ENCODE data around the gene RNPEPL1. TPM values are rescaled to one million over a fixed set of nuclear protein-coding genes. Genes with fewer than 3 reads are reported as not detected.

RNPEPL1 gene
- total RNA-seq, 1 donor from 2014 or later: 22.7 TPM

- Mint-ChIP-seq H3K4me3 (ENCODE audit: unreplicated experiment) (no peak overlapping the region), H3K27ac (ENCODE audit: unreplicated experiment) (no peak overlapping the region), H3K9me3 (ENCODE audit: unreplicated experiment) (no peaks in the 10 kb centered on the region), H3K4me1 (ENCODE audit: low read depth, unreplicated experiment) (peaks cover 6% of the 10 kb centered on the region), H3K27me3 (ENCODE audit: low read depth, unreplicated experiment) (no peaks in the 10 kb centered on the region), H3K36me3 (ENCODE audit: low read depth, unreplicated experiment) (peaks cover 5% of the 10 kb centered on the region)
- Histone ChIP-seq H3K9ac (ENCODE audit: low read length) (no peak overlapping the region), H3K4me2 (ENCODE audit: low read length) (no peak overlapping the region), H3K9me3 (ENCODE audit: insufficient read depth, low read depth, low read length) (no peaks in the 10 kb centered on the region), H3K27me3 (ENCODE audit: insufficient read depth, low read length) (no peaks in the 10 kb centered on the region), H4K20me1 (ENCODE audit: insufficient read depth, low read length) (peaks cover 76% of the 10 kb centered on the region), H3K4me1 (ENCODE audit: insufficient read depth, low read length) (peaks cover 11% of the 10 kb centered on the region), H3K79me2 (ENCODE audit: insufficient read depth, low read length) (peaks cover 41% of the 10 kb centered on the region), H3K36me3 (ENCODE audit: insufficient read depth, low read length) (peaks cover 4% of the 10 kb centered on the region), H3K4me3 (ENCODE audit: insufficient read depth, low read depth, low read length) (no peak overlapping the region), H3K27ac (ENCODE audit: low read depth, low read length) (no peak overlapping the region), H2AFZ (ENCODE audit: low read depth, low read length) (no peak overlapping the region)
- TF ChIP-seq EZH2 (IDR thresholded peaks at IDR 0.05; ENCODE audit: insufficient read depth, low read length) (no peak), CTCF (IDR thresholded peaks at IDR 0.05; ENCODE audit: insufficient read depth, low read depth, low read length) (no peak)
- FAIRE-seq (no peak), DNase-seq (ENCODE audit: low read depth) (no peak)
These were observed 25.6 kb downstream of the RNPEPL1 start for GRCh38 chr2:240593703-240594451.

GRCh38 chr2:240594511-240595380, 26.5 kb downstream of the RNPEPL1 start:
- TF ChIP-seq EZH2 (IDR thresholded peaks at IDR 0.05; ENCODE audit: insufficient read depth, low read length): no peak
- TF ChIP-seq CTCF (IDR thresholded peaks at IDR 0.05; ENCODE audit: insufficient read depth, low read depth, low read length): no peak
- H3K4me1 ChIP-seq (ENCODE audit: insufficient read depth, low read length): peaks cover 11% of the 10 kb centered on the region
- no peak overlapping the region for H3K4me2 ChIP-seq (ENCODE audit: low read length)
- H3K27me3 ChIP-seq (ENCODE audit: insufficient read depth, low read length): no peaks in the 10 kb centered on the region
- H3K4me1 Mint-ChIP-seq (ENCODE audit: low read depth, unreplicated experiment): peaks cover 6% of the 10 kb centered on the region
- H3K27me3 Mint-ChIP-seq (ENCODE audit: low read depth, unreplicated experiment): no peaks in the 10 kb centered on the region
- H3K36me3 ChIP-seq (ENCODE audit: insufficient read depth, low read length): peaks cover 4% of the 10 kb centered on the region
- no peak overlapping the region for H3K4me3 ChIP-seq (ENCODE audit: insufficient read depth, low read depth, low read length)
- DNase-seq (ENCODE audit: low read depth) (no peak), FAIRE-seq (no peak)
- H3K9me3 ChIP-seq (ENCODE audit: insufficient read depth, low read depth, low read length): no peaks in the 10 kb centered on the region
- H3K79me2 ChIP-seq (ENCODE audit: insufficient read depth, low read length): peaks cover 33% of the 10 kb centered on the region
- no peak overlapping the region for H3K4me3 Mint-ChIP-seq (ENCODE audit: unreplicated experiment)
- H3K27ac ChIP-seq (ENCODE audit: low read depth, low read length): no peak overlapping the region
- no peaks in the 10 kb centered on the region for H3K9me3 Mint-ChIP-seq (ENCODE audit: unreplicated experiment)
- peaks cover 68% of the 10 kb centered on the region for H4K20me1 ChIP-seq (ENCODE audit: insufficient read depth, low read length)
- no peak overlapping the region for H3K27ac Mint-ChIP-seq (ENCODE audit: unreplicated experiment)
- no peak overlapping the region for H2AFZ ChIP-seq (ENCODE audit: low read depth, low read length)
- peaks cover 7% of the 10 kb centered on the region for H3K36me3 Mint-ChIP-seq (ENCODE audit: low read depth, unreplicated experiment)
- no peak overlapping the region for H3K9ac ChIP-seq (ENCODE audit: low read length)
